ENCODE results near the gene MAP6D1. TPM values are rescaled to one million over a fixed set of nuclear protein-coding genes. Genes with fewer than 3 reads are reported as not detected.

Gene MAP6D1
- total RNA-seq, 1 donor from 2014 or later: 1.9 TPM

DNA sequence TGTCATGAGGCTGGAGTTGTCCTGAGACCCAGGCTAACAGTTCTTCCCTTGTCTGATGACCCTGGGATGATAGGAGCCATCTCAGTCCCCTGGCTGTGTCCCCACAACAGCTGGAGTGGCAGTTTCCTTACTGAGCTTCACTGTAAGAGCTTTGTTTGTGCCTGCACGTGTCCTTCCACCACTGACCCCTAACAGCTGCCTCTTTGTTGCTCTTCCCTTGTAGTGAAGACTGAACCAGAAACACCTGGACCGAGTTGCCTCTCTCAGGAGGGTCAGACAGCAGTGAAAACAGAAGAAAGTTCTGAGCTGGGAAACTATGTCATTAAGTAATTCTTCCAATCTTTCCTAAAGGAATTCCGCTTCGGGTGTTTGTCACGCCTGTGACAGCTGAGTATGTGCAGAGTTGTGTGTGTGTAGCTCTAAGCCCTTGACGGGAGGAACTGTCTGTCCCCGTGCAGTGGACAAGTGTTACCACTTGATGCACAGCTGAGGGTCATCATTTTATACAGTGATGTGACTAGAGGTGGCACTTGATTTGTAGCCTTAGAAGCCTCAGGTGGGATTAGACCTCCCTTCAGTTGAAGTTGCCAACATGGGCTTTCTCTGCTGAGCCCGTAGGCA, 25.0 kb downstream of the MAP6D1 start:
- H3K4me3 Mint-ChIP-seq (ENCODE audit: low read depth): no peak overlapping the region
- no peaks in the 10 kb centered on the region for H3K9me3 Mint-ChIP-seq (ENCODE audit: low read depth)
- H3K36me3 Mint-ChIP-seq (ENCODE audit: insufficient read depth): peaks cover 29% of the 10 kb centered on the region
- no peaks in the 10 kb centered on the region for H3K4me1 Mint-ChIP-seq (ENCODE audit: low read depth)
- H3K27me3 Mint-ChIP-seq: no peaks in the 10 kb centered on the region
- TF ChIP-seq, protein P1, sequence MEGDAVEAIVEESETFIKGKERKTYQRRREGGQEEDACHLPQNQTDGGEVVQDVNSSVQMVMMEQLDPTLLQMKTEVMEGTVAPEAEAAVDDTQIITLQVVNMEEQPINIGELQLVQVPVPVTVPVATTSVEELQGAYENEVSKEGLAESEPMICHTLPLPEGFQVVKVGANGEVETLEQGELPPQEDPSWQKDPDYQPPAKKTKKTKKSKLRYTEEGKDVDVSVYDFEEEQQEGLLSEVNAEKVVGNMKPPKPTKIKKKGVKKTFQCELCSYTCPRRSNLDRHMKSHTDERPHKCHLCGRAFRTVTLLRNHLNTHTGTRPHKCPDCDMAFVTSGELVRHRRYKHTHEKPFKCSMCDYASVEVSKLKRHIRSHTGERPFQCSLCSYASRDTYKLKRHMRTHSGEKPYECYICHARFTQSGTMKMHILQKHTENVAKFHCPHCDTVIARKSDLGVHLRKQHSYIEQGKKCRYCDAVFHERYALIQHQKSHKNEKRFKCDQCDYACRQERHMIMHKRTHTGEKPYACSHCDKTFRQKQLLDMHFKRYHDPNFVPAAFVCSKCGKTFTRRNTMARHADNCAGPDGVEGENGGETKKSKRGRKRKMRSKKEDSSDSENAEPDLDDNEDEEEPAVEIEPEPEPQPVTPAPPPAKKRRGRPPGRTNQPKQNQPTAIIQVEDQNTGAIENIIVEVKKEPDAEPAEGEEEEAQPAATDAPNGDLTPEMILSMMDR (IDR thresholded peaks at IDR 0.05; ENCODE audit: unreplicated experiment): no peak
- H3K27ac Mint-ChIP-seq: no peak overlapping the region
- no peak for DNase-seq (ENCODE audit: low spot score, unreplicated experiment)

GRCh38 chr3:183799461-183799860, 25.9 kb downstream of the MAP6D1 start:
- H3K9me3 Mint-ChIP-seq (ENCODE audit: low read depth): no peaks in the 10 kb centered on the region
- peak overlapping the region; percentile 77 for H3K27ac Mint-ChIP-seq
- no peaks in the 10 kb centered on the region for H3K27me3 Mint-ChIP-seq
- H3K4me3 Mint-ChIP-seq (ENCODE audit: low read depth): no peak overlapping the region
- no peak for DNase-seq (ENCODE audit: low spot score, unreplicated experiment)
- TF ChIP-seq, protein P1 (IDR thresholded peaks at IDR 0.05; ENCODE audit: unreplicated experiment): no peak
- H3K4me1 Mint-ChIP-seq (ENCODE audit: low read depth): no peaks in the 10 kb centered on the region
- H3K36me3 Mint-ChIP-seq (ENCODE audit: insufficient read depth): peaks cover 28% of the 10 kb centered on the region

DNA sequence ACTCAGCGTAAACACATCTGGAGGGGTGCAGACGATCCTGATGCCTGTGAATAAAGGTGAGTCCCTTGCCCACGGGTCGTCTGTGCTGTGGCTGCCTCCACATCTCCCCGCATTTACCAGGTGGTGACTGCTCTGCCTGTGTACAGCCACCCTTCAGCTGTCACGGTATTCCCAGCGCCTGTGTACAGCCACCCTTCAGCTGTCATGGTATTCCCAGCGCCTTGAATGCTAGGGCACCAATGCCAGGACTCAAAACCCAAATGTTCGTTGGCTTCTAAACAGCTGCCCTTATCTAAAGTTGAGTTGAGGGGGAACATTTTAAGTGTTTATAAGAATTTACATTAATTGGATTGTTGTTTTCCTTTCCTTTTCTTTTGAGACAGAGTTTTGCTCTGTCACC, 27.4 kb downstream of the MAP6D1 start:
- Mint-ChIP-seq H3K27me3 (no peaks in the 10 kb centered on the region), H3K4me1 (ENCODE audit: low read depth) (no peaks in the 10 kb centered on the region), H3K9me3 (ENCODE audit: low read depth) (no peaks in the 10 kb centered on the region), H3K27ac (no peak overlapping the region), H3K4me3 (ENCODE audit: low read depth) (no peak overlapping the region), H3K36me3 (ENCODE audit: insufficient read depth) (peaks cover 27% of the 10 kb centered on the region)
- TF ChIP-seq, protein P1 (IDR thresholded peaks at IDR 0.05; ENCODE audit: unreplicated experiment): no peak
- no peak for DNase-seq (ENCODE audit: low spot score, unreplicated experiment)

DNA sequence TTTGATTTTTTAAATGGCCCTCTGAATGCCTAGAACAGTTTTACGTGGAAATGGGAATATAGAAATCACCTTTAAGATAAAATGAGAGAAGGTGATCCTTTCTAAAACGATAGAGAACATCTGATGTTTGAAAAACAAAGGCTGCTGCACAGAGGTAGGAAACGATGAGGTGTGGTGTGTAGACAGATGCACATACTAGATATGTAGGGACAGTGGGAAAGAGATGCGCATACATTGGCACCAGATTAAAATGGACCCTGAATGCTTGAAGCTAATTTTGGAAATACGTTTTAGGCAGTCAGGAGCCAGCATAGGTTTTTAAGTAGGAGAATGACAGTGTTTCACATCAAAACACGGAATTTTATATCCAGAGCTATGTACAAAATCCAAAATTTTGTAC, 29.0 kb downstream of the MAP6D1 start:
- Mint-ChIP-seq H3K9me3 (ENCODE audit: low read depth) (no peaks in the 10 kb centered on the region), H3K36me3 (ENCODE audit: insufficient read depth) (peaks cover 30% of the 10 kb centered on the region), H3K27ac (no peak overlapping the region), H3K4me1 (ENCODE audit: low read depth) (no peaks in the 10 kb centered on the region), H3K27me3 (no peaks in the 10 kb centered on the region), H3K4me3 (ENCODE audit: low read depth) (no peak overlapping the region)
- TF ChIP-seq, protein P1 (IDR thresholded peaks at IDR 0.05; ENCODE audit: unreplicated experiment): no peak
- no peak for DNase-seq (ENCODE audit: low spot score, unreplicated experiment)

- Mint-ChIP-seq H3K27ac (peak overlapping the region; percentile 55), H3K9me3 (ENCODE audit: low read depth) (no peaks in the 10 kb centered on the region), H3K27me3 (no peaks in the 10 kb centered on the region), H3K4me3 (ENCODE audit: low read depth) (no peak overlapping the region), H3K4me1 (ENCODE audit: low read depth) (no peaks in the 10 kb centered on the region), H3K36me3 (ENCODE audit: insufficient read depth) (peaks cover 37% of the 10 kb centered on the region)
- DNase-seq (ENCODE audit: low spot score, unreplicated experiment): no peak
- TF ChIP-seq, protein P1 (IDR thresholded peaks at IDR 0.05; ENCODE audit: unreplicated experiment): no peak
Observed at GRCh38 chr3:183794452-183794851, 30.9 kb downstream of the MAP6D1 start.

All from progenitor cell of endocrine pancreas (in vitro differentiated cells).